NAMALWA (cell line): Measurements from ENCODE around the gene MTERF1.
"Not testable (repeated sequence)": the region's sequence is repeated elsewhere in the genome, so short reads cannot be mapped to it uniquely, and the experiment has no call there.

Experiments used
- DNase-seq: peaks from one replicate; pipeline ENCODE4 v3.0.0-alpha.2; 2015; ENCODE audit warnings: low spot score

Gene MTERF1

DNA sequence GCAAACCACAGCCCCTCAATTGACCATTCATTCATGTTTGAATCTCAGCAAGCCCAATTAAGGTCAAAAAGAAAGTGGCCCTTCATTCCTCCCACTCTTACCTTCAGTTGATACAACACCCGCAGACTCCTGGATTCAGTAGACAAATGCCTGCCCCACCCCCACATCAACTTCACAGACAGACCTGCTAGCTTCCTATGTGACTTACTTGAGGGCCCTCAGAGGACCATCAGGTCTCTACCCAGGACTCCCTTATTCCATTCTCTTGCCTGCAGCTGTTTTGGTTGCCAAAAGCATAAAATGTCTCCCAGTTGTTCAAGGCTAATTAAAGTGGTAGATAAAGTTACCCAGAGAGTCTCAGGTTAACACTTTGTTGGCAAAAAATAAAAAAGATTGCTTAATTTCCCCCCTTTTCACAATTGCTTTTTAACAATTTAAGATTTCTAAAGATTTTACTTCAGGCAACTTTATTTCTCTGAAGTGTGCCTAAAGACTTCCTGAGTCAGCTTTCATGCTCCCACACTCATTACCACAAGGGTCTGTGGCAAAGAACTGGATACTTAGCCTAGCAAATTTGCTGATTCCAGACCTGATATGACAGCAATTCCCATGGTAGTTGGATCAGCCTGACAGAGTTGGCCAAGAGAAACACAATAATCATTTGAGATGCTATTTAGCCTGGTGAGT lies 3.3 kb upstream of the MTERF1 start:
- DNase-seq, result no peak

DNA sequence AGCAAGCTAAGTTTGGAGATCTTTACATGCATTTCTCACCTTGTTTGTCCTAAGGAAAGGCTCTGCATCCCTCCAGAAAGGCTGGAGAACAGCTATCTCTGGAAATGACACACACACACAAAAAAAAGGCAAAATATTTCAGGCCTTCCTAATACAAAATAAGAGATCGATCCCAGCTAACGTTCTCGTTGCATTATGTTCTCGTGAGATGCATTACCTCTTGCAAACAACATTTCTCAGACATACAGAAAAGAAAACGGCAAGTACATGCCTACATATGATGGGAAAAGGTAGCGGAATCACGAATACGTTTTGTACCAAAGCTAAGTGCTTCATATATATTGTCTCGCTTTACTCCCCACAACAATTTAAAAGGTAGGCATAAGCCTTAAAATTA lies 488 bp downstream of the MTERF1 start:
- DNase-seq, result no peak

GRCh38 chr7:91876391-91877133 lies 3.9 kb downstream of the MTERF1 start:
- no peak for DNase-seq

DNA sequence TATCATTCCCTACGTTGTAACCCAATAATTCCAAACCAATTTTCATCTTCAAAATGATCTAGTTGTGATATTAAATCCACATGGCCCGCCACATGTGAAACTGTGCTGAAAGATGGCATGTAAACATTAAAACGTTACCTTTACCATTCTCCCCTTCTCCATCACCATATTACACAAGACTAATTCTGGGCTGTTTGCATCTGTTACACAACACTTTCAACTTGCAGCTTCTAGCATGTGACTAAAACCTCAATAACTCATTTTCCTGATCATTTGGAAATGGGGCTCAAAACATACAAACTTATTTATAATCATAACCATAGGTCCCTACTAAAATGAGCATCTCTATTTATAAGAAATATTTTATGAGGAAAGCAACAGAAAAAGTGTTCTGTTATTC lies 4.7 kb downstream of the MTERF1 start:
- no peak for DNase-seq

GRCh38 chr7:91872928-91873327 lies 7.6 kb downstream of the MTERF1 start:
- DNase-seq, result no peak

DNA sequence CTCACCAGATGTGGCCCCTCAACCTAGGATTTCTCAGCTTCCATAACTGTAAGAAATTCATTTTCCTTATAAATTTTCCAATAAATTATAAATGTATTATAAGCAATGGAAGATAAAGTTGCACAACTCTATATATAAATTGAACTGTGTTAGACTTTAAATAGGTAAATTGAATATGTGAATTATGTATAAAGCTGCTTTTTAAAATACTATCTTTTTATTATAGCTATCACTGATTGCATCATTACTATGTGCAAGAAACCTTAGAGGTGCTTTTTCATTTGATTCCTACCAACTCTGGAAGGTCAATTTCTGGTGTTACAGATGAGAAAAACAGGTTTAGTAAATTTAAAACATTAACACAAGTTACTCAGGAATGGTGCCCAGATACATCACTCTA lies 8.4 kb downstream of the MTERF1 start:
- no peak for DNase-seq

- DNase-seq, result no peak
Observed at GRCh38 chr7:91869661-91870060, 10.8 kb downstream of the MTERF1 start.

DNA sequence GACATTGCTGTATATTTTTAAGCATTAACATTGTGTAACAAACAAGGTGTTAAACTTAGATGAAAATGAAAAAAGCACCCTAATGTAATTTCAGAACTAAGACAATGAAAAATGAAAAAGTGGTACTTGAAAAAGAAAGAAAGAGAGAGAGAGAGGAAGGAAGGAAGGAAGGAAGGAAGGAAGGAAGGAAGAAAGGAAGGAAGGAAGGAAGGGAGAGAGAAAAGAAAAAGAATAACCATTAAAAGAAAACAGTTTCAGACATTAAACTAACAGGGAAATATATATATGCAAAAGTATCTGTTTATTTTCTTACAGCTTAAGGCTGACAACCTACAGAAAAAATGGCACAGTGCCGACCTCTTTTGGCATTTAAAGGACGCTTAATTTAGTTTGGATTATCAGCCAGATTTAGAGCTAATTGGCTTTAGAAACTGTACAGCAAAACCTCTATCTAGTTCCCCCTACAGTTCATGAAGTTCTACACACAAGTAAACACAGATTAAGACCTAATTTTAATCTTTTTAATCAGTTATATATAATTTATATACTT lies 13.8 kb downstream of the MTERF1 start:
- no peak for DNase-seq

DNA sequence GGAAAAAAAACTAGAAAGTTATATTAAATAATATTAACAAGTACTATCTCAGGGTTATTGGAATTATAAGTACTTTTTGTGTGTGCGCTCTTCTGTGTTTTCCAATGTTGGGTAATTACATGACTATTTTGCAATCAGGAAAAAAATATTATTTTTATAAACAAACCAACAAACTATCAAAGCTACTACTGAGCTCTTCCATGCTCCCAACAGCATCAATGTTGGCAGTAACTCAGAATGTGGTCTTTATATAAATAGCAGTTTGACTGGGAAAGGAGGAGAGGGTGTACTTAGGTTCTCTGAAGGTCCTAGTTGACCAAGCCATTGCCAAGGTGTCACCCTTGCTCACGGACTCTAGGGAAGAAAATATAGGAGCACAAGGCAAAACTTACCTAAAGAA lies 15.0 kb downstream of the MTERF1 start:
- no peak for DNase-seq

DNA sequence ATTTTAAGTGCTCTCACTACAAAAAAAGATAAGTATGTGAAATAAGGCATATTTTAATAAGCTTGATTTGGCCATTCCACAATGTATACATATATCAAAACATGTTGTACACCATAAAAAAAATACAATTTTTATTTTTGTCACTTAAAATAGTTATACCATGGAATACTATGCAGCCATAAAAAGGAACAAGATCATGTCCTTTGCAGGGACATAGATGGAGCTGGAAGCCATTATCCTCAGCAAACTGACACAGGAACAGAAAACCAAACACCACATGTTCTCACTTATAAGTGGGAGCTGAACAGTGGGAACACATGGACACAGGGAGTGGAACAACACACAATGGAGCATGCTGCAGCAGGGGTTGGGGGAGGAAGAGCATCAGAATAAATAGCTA lies 15.9 kb downstream of the MTERF1 start:
- DNase-seq, result not testable (repeated sequence)

DNA sequence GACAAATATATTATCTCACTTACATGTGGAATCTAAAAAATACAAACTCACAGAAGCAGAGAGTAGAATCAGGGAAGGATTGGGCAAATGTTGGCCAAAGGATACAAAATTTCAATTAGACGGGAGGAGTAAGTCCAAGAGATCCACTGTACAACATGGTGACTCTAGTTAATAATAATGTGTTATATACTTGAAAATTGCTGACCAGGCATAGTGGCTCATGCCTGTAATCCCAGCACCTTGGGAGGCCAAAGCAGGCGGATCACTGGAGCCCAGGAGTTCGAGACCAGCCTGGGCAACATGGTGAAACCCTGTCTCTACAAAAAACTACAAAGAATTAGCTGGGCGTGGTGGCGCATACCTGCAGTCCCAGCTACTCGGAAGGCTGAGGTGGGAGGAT lies 16.4 kb downstream of the MTERF1 start:
- DNase-seq, result no peak

DNA sequence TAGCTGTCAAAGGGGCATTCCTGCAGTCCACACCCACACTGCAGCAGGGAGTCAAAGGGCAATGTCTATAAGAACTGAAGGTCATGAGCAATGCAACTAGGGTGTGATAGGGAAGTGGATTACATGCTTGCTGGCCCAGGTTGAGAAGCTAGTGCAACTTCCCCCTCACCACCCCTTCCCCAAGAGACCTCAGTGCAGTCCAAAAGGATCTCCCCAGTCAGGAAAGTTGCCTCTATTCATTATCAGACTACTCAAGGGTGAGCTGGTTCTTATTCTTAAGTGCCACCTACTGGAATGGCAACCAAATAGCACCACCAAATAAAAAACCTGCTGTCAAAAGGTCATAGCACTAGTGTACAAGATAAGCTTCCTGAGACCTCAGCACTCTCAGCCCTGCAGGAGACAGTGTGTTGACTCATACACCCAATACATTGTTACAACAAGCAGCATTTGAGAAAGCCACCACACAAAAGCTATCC lies 28.2 kb downstream of the MTERF1 start:
- DNase-seq, result peak; percentile 62

DNA sequence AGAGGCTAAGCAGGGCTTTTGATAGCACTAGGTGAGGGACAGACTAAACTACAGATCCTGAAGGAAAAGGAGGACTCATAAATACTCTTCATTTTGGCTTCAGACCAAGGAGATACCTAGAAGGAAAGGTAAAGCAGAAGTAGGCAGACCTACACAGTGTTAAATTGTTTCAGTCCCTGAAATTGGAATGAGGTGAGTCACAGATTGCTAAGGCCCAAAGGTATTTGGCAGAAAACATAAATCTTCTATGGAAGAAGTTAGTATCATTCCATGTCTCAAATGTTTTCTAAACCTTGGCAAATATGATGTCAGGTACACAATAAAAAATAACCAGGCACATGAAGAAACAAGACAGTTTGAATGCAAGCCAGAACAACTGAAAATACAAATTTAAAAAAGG lies 30.0 kb downstream of the MTERF1 start:
- no peak for DNase-seq

GRCh38 chr7:91847876-91848588 lies 32.5 kb downstream of the MTERF1 start:
- no peak for DNase-seq

GRCh38 chr7:91847231-91847630 lies 33.3 kb downstream of the MTERF1 start:
- DNase-seq, result no peak

DNA sequence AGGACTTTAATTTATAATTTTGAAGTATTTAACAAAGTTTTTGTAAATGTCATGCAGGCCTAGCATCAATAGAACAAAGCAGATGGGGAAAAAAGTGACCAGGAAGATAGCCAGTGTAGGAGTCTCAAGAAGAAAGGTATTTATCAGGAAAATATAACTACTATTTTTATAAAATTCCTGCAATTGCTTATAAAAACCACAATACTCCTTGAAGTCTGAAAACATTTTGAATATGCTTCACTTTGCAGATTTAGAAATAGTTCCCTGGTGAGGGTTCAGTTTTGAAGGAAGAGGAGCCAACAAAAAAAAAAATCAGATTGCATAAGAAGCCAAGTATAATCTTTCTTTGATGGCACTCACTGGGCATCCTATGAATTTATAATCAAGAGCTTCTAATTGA lies 34.1 kb downstream of the MTERF1 start:
- no peak for DNase-seq

GRCh38 chr7:91843831-91844230 lies 36.7 kb downstream of the MTERF1 start:
- DNase-seq, result no peak

GRCh38 chr7:91838439-91838838 lies 42.1 kb downstream of the MTERF1 start:
- no peak for DNase-seq

DNA sequence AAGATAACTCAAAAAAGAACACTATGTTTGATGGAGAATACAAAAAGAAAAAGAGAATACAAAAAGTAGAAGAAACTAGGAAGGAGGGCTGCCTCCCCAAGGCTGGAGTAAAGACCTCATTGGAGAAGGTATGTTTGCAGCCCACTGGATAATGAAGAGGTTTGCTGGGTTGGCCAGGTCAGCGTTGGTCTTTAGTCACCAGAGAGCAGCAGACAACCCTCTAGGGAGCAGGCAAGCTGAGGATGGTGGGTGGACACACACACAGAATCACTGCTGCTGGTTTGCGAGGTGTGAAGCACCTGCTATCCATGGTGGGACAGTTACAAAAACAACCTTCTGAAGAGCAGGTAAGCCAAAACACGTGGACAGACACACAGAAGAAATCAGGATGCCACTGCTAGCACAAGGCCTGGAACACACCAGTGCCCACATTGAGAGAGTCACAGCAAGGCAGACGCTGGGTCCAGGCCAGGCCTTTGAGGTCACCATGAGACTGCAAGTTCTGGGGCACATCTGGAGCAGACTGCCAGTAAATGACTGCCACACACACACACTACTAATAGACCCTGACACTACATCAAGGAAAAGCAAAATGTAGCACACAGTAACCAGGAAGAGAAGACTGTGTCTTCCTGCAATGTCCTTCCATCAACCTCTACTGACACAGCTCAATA lies 43.0 kb downstream of the MTERF1 start:
- DNase-seq, result no peak

GRCh38 chr7:91835826-91836368 lies 44.6 kb downstream of the MTERF1 start:
- no peak for DNase-seq

- no peak for DNase-seq
Observed at GRCh38 chr7:91835091-91835825, 45.2 kb downstream of the MTERF1 start.
